Right renal cortex interstitium (tissue), 3 donors: ENCODE data around the gene KEAP1. TPM values are rescaled to one million over a fixed set of nuclear protein-coding genes. Genes with fewer than 3 reads are reported as not detected.
"Not testable (repeated sequence)": the region's sequence is repeated elsewhere in the genome, so short reads cannot be mapped to it uniquely, and the experiment has no call there.

ENCODE experiments used
- DNase-seq, 3 donors: peaks; one replicate each; pipeline ENCODE4 v3.0.0-alpha.2; 2013; ENCODE audit warnings: low read depth in 3 of 3, low spot score in 2 of 3
- polyA plus RNA-seq, 3 donors: library from polyadenylated mRNA; unstranded; fragments of 120-200 nt; gene quantifications; one replicate each; pipeline ENCODE4 v1.2.1, GENCODE V29; 2013; ENCODE audit not compliant: insufficient read length in 3 of 3

Gene KEAP1
- polyA plus RNA-seq, result 10 to 100 TPM; 84.6 to 89.6 (median 89.1) TPM

DNA sequence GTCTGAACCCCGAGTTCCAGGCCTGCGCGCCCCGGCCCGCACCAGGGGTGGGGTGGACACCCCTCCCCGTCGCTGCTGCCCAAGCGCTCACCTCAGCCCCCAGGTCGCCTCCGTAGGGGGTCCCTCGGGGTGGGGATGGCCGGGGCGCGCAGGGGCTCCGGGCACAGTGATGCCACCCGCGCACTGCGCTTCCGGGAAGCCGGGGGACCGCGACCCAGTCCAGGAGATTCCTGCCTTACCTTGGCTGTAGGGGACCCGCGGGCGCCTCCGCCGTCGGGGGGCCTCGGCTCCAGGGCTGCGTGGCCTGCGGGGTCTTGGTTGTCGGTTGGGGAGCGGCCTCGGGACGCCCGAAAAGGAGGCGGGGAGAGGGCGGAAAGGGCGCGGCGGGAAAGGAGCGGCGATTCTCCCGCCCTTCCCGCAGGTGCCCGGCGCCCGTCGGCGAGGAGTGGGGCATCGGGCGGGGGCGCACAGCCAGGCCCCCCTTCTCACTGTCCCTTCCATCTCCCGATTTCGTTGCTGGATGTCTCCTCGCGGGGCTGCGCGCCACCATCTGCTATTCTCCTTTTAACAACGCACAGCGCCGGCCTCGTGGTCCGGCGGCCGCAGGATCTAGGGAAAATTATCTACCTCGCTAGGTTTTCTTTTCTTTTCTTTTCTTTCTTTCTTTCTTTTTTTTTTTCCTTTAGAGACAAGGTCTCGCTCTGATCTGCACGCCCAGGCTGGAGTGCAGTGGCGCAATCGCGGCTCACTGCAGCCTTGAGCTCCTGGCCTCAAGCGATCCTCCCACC, at the start of gene KEAP1:
Gene KEAP1 (minus strand): TSS at position 355 of the 788 bp plus-strand sequence. CDS start 3,323 bp downstream, outside the sequence.
- DNase-seq, result no peak

DNA sequence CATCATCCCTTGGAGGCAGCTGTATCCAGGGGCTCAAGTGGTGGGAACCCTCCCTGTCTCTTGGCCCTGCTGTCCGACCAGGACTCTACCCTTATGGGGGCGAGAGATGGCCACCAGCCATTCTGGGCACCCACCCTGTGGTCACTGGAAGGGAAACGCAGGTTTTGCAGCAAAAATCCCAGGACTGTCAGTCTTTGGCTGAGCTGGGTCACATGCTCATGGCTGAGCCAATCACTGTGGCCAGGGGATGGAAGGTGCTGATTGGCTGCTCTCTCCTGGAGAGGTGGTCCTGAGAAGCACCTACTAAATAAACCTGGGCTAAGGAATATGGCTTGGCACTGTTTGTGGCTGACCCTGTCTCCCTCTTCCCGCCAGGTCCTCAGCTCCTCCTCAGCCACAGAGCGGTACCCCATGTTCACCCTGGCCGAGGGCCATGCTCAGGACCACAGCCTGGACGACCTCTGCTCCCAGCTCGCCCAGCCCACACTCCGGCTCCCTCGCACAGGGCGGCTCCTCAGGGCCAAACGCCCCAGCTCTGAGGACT, 49.4 kb upstream of the KEAP1 start:
- no peak for DNase-seq

DNA sequence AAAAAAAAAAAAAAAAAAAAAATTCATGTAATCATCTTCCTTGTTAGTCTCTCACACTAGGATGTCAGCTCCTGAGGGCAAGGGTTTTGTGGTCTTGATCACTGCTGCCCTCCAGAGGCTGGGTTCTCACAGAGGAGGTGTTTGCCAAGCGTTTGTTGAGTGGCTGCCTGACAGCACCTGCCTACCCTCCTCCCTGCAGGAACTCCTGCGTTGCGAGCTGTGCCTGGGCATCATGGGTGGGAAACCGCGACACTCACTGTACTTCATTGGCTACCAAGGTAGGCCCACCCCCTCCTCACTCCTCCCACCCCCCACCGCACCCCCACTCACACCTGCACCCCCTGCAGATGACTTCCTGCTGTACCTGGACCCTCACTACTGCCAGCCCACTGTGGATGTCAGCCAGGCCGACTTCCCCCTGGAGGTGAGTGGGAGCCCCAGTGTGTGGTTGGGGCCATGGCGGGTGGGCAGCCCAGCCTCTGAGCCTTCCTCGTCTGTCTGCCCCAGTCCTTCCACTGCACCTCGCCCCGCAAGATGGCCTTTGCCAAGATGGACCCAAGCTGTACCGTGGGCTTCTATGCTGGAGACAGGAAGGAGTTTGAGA, 48.6 kb upstream of the KEAP1 start:
- no peak for DNase-seq

DNA sequence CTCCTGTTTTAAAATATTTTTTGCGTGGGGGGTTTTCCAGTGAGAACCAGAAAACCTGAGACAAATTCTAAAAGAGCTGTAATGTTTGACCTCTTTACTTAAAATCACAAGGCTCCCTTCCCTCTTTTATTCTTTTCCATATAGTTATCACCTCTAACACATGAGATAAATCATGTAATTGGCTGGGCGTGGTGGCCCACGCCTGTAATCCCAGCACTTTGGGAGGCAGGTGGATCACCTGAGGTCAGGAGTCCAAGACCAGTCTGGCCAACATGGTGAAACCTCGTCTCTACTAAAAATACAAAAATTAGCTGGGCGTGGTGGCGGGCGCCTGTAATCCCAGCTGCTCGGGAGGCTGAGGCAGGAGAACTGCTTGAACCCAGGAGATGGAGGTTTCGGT, 47.9 kb upstream of the KEAP1 start:
- not testable (repeated sequence) for DNase-seq

DNA sequence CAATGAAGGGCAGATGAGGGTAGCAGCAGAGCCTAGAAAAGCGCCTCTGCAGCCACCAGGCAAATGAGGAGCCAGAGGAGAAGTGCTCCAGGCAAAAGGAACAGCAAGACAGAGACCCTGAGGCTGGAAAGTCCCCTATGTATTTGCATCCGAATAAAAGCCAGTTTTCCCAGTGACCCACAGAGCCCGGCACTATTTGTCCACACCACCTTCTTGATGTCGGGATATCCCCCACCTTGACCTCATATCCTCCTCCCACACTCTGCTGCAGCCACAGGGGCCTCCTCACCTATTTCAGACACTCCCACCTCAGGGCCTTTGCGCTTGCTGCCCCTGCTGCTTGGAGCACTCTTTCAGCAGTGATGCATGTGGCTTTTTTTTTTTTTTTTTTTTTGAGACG, 47.2 kb upstream of the KEAP1 start:
- DNase-seq, result no peak

DNA sequence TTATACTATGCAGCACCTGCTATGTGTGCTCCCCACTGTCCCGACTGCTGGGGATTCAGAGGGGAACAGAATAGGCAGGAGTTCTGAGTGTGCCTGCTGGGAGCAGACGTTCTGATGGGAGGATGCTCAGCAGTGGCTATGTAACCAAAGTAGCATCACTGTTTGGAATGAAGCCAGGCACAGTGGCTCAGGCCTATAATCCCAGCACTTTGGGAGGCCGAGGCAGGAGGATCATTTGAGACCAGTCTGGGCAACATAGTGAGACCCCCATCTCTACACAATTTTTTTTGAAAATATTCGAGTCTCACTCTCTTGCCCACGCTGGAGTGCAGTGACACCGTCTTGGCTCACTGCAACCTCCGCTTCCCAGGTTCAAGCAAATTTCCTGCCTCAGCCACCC, 46.6 kb upstream of the KEAP1 start:
- DNase-seq, result no peak

DNA sequence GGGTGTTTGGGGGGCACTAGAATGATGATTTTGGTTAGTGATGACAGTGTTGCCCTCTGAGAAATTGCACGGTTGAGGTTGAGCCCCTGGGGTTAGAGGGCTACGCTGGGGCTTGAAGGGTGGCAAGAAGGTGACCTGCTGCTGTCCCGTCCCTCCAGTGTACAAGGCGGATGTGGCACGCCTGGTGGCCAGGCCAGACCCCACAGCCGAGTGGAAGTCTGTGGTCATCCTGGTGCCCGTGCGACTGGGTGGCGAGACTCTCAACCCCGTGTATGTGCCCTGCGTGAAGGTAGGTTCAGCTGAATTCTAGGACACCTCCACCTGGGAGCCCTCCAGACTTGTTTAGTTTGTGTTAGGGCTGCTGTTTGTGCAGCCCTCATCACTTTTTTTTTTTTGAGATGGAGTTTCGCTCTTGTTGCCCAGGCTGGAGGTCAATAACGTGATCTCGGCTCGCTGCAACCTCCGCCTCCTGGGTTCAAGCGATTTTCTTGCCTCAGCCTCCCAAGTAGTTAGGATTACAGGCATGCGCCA, 45.7 kb upstream of the KEAP1 start:
- DNase-seq, result no peak

DNA sequence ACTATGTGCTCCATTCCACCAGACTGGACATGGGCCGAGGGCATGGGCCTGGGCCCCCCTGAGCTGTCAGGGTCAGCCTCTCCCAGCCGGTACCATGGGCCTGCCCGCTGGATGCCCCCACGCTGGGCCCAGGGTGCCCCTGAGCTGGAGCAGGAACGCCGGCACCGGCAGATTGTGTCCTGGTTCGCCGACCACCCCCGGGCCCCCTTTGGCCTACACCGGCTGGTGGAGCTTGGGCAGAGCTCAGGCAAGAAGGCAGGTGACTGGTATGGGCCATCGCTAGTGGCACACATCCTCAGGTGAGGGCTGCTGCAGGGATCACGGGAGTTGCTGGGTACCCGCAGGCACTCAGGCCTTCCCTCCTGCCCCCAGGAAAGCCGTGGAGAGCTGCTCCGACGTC, 43.7 kb upstream of the KEAP1 start:
- DNase-seq, result no peak

DNA sequence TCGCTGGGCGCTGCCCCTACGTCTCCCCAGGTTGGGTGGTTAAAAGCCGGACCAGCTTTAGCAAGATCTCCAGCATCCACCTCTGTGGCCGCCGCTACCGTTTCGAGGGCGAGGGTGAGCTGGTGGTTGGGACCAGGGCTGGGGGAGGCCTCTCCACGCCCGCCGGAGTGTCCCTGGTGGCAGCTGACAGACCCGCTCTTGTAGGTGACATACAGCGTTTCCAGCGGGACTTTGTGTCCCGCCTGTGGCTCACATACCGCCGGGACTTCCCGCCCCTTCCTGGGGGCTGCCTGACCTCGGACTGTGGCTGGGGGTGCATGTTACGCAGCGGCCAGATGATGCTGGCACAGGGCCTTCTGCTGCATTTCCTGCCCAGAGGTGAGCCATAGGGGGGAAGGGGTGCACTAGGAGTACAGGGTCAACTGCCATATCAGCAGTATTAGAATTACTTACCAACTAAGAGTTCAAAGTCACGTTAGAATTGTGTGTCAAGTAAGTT, 41.6 kb upstream of the KEAP1 start:
- no peak for DNase-seq

DNA sequence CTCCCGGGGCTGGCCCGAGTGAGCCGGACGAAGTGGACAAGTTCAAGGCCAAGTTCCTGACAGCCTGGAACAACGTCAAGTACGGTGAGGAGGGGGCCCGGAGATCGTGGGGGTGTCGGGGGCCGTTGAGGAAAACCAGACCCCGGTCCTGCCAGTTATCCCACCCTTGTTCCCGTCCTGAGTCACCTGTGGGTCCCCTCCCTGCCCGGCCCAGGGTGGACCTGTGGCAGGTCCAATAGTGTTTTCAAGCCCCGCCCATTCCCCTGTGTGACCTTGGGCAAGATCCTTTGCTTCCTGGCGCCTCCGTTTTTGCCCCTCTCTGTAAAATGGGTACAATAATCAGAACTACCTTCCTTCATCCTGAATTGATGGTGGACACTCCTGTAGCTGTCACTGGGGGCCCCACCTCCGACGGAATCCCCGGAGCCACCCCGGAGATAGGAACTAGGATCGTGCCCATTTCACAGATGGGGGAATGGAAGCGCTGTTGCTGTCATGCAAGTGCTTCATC, 41.1 kb upstream of the KEAP1 start:
- no peak for DNase-seq

DNA sequence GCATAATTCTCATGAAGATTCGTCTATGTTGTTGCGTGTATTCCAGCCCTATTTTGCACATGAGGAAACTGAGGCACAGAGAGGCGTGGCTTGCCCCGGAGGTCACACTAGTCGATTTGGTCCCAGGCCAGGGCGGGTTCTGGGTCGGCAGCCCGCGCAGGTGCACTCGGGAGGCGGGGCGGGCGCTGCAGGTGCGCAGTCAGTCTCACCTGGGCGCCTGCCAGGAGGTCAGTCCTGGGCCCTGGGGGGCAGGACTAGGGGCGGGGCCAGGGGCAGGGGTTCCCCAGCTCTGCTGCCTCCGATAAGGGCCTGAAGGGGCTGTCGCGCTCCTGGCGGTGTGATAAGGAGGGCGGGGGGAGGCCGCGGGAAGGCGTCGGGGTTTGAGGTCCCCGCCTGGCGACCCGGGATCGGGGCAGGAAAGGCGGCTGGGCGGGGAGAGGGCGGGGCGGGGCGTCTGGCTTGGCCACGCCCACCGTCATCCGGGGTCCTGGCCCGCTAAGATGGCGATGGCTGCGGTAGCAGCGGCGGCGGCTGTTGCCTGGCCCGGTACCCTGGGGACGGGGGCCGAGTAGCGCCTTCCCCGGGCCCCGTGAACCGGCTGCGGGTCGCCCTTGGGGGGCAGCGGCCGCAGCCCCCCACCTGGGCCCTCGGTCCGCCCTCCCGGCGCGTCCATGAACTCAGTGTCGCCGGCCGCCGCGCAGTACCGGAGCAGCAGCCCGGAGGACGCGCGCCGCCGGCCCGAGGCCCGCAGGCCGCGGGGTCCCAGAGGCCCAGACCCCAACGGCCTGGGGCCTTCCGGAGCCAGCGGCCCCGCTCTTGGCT, 40.5 kb upstream of the KEAP1 start, which contains the start of gene ATG4D:
Gene ATG4D (plus strand): TSS at position 485 of the 822 bp plus-strand sequence. CDS start 187 bp downstream, at position 672.
- no peak for DNase-seq

DNA sequence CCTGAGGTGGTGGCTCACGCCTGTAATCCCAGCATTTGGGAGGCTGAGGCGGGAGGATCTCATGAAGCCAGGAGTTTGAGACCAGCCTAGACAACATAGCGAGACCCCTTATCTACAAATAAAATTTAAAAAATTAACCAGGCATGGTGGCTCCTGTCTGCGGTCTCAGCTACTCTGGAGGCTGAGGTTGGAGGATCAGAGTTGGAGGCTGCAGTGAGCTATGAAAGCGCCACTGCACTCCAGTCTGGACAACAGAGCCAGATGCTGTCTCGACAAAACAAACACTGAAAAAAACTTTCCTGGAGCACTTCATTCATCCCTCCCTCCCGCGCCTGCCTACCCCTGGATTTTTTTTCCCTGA, 39.9 kb upstream of the KEAP1 start:
- DNase-seq, result no peak

DNA sequence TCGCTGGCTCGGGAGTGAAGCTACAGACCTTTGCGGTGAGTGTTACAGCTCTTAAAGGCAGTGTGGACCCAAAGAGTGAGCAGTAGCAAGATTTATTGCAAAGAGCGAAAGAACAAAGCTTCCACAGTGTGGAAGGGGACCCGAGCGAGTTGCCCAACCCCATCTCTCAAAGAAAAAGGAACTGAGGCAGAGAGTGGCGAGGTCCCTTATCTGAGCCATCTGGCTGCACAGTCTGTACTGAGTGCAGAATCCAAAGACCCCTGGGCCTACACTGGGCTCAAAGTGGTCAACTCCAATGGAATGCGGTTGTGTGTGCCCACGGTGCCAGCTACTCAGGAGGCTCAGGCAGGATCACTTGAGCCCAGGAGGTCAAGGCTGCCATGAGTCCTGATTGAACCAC, 35.9 kb upstream of the KEAP1 start:
- not testable (repeated sequence) for DNase-seq

DNA sequence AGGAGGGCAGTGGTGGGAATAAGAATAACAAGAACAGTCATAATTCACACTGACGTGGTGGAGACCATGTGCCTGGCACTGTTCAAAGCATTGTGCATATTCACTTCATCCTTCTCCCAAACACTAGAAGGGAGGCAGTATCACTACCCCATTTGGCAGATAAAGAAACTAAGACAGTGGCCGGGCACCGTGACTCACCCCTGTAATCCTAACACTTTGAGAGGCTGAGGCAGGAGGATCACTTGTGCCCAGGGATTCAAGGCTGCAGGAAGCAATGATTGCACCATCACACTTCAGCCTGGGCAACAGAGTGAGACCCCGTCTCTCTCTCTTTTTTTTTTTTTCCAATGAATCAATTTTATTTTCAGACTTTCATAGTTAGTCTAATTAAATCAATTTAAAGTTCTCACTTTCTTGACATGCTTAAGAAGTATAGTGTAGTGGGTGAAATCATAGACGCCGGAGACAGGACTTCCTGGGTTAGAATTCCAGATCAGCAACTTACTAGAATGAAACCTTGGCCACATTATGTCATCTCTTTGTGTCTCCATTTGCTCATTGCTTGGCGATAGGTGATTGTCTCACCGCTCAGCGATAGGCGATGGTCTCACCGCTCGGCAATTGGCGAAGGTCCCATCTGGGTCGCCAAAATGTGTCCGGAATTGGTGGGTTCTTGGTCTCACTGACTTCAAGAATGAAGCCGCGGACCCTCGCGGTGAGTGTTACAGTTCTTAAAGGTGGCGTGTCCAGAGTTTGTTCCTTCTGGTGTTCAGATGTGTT, 35.2 kb upstream of the KEAP1 start:
- DNase-seq, result no peak

DNA sequence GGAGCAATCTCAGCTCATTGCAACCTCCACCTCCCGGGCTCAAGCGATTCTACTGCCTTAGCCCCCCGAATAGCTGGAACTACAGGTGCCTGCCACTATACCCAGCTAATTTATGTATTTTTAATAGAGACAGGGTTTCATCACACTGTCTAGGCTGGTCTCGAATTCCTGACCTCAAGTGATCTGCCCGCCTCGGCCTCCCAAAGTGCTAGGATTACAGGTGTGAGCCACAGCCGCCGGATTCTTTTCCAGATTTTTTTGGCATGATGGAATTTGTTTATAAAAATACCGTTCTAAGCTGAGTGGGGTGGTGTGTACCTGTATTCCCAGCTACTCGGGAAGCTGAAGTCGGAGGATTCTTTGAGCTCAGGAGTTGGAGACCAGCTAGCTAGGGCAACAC, 34.5 kb upstream of the KEAP1 start:
- no peak for DNase-seq

DNA sequence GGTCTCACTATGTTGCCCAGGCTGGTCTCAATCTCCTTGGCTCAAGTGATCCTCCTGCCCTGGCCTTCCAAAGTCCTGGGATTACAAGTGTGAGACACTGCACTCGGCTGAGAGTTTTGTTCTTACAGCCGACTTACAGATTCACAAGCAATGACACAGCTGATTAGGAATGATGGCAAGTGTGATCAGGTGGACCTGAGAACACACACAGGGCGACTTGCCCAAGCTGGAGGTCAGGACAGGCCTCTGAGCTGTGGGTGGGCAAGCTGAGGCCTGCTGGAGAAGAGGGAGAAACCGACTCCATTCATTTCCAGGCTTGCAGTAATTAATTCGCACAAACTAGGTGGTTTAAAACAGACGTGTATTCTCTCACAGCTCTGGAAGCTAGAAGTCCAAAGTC, 32.5 kb upstream of the KEAP1 start:
- DNase-seq, result no peak

DNA sequence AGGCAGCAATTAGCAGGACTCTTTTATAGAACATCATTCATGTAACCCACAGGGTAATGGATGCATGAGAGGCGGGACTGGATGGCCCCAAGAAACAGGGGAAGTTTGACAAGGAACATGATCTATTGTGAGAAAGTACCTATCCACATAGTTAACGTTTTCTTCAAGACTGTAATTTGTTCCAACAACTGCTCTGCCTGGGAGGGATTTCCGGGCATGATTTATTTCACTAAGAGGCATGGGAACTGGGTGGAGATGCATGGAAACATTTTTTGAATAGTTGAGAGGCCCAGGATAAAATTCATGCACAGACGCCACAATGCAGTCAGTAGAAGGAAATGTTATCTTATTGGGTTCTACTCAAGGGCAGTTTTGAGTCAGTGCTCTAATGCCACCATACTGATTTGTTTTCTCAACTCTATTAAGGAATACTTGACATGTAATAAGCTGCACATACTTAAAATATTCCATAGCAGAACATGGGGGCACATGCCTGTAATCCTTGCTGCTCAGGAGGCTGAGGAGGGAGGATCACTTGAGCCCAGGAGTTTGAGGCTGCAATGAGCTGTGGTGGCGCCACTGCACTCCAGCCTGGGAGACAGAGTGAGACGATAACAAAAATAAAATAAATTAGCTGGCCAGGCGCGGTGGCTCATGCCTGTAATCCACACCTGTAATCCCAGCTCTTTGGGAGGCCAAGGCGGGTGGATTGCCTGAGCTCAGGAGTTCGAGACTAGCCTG, 30.7 kb upstream of the KEAP1 start:
- DNase-seq, result no peak

DNA sequence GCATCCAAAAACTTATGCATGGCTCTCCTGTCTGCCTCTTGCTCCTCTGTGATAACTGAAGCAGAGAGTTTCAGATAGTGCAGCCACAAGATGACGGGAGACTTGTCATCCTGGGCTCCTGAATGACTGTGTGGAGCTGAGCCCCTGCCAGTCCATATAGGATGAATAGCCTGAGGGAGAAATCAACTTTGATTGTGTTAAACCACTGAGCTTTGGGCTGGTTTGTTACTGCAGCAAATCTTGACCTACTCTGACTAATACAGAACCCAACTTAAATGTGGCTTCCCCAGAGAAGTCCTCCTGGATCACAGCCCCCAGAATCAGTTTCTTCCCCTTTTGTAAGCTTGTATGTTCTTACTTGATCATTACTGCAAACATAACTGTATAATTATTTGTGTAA, 29.3 kb upstream of the KEAP1 start:
- no peak for DNase-seq

DNA sequence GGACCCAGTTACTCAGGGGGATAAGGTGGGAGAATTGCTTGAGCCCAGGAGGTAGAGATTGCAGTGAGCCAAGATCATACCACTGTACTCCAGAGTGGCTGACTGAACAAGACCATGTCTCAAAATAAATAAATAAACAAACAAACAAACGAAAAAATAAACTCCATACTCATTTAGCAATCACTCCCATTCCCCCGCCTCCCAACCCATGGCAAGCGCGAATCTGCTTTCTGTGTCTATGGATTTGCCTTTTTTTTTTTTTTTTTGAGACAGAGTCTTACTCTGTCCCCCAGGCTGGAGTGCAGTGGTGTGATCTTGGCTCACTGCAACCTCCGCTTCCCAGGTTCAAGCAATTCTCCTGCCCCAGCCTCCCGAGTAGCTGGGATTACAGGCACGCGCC, 23.7 kb upstream of the KEAP1 start:
- not testable (repeated sequence) for DNase-seq
